Posterior vena cava (tissue), 2 donors: ENCODE data around the gene KCNQ1. TPM values are rescaled to one million over a fixed set of nuclear protein-coding genes. Genes with fewer than 3 reads are reported as not detected.

Experiments used
- DNase-seq: peaks from one replicate; pipeline ENCODE4 v3.0.0-alpha.2; 2020; ENCODE audit warnings: low spot score
- intact Hi-C, 2 donors: fragments of 100-400 bp; cut with DNase I; formaldehyde crosslinking; loops; one replicate each; pipeline versions ENCODE4 v1.14.1 to v1.14.2; 2022 to 2023
- total RNA-seq, 2 donors: library from RNA; stranded (reverse); fragmentation: NEBNext Ultra II Directional; extraction: Animal tissue kit (Norgen Biotek cat#: 25700); gene quantifications; one replicate each; pipeline ENCODE4 v1.2.1, GENCODE V29; 2021
- donor health status: DM: yes; HTN: yes; CAD: no.
- donor health status: DM: yes; HTN: yes; CAD: no.

Gene KCNQ1
- total RNA-seq, 2 donors from 2014 or later, result 4.7 to 7.2 TPM

DNA sequence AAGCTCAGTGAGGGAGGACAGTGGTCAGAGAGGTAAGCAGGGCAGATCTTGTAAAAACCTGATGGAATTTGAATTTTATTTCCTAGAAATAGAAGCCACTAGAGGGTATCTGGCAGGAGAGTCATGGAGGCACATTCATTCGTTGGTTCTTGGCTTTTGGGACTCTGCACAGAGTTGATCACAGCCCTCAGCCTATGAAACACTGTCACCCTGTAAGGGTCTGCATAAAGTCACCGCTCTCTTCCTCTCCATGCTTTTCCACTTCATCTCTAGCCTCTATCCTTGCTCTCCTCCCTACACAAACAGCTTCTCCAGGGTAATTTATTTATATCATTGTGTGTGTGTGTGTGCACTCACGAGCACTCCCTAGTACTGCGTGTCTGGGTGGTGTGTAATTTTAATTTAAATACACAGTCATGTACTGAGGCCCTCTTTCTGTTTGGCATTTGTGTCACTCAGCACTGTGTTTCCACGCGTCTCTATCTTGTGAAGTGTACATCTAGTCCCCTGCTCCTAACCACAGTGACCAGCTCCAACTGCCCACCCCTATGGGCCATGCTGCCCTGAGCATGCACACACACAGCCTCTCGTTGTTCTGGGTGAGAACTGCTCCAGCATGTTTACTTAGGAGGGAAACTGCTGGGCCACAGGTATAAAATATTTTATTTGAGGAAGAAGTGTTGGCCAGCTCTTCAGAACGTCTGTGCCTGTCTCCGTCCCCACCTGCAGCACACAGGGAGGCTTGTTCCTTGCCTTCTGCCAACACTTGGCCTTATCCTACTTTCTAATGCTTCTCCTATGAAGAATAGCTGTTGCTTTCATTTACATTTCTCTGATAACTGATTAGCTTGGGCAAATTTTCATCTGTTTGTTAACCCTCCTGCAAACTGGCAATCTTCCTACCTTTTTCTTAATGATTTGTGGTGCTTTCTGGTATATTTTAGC is 250.5 kb downstream of the KCNQ1 start:
- intact Hi-C loops, result loop anchor here in 1 of 2 donors (5.0 kb wide), 1 partner anchor 108 kb away; no protein-coding TSS in a partner anchor
- no peak for DNase-seq

DNA sequence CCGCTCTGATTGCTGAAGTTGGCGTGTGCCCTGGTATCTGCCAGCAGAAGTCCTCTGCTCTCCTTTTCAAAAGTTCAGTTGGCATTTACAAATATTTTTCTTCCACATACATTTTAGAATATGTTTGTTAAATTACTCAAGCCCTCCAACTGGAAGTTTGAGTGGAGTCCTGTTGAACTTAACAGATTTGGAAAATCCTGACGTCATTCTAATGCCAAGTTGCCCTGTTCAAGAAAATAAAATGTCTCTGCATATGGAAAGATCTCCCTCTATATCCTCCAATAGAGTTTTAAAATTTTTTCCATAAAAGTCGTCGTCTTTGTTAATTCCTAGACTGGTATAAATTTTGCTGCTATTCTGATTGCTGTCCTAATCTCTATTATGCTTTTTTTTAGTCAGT is 251.6 kb downstream of the KCNQ1 start:
- intact Hi-C loops, result loop anchor here in 1 of 2 donors (5.0 kb wide), 1 partner anchor 109 kb away; no protein-coding TSS in a partner anchor
- no peak for DNase-seq

DNA sequence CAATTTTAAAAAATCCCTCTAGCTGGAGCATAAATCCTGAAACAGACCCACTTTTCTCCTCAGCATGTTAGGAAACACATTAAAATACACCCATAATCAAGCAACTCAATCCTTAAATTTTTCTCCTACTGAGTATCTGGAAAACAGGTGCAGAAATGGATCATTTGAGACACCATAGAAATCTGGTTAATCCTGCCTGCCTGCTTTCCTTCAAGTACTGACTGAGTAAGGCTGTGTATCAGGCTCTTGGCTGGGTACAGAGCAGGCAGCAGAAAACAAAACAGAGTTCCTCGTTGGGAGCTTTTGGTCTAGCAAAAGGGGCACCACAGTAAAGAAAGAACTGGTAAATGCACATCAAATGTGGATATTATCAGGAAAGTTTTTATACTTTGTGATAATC is 253.1 kb downstream of the KCNQ1 start:
- intact Hi-C loops, result loop anchor here in 1 of 2 donors (5.0 kb wide), 1 partner anchor 111 kb away; no protein-coding TSS in a partner anchor
- no peak for DNase-seq

DNA sequence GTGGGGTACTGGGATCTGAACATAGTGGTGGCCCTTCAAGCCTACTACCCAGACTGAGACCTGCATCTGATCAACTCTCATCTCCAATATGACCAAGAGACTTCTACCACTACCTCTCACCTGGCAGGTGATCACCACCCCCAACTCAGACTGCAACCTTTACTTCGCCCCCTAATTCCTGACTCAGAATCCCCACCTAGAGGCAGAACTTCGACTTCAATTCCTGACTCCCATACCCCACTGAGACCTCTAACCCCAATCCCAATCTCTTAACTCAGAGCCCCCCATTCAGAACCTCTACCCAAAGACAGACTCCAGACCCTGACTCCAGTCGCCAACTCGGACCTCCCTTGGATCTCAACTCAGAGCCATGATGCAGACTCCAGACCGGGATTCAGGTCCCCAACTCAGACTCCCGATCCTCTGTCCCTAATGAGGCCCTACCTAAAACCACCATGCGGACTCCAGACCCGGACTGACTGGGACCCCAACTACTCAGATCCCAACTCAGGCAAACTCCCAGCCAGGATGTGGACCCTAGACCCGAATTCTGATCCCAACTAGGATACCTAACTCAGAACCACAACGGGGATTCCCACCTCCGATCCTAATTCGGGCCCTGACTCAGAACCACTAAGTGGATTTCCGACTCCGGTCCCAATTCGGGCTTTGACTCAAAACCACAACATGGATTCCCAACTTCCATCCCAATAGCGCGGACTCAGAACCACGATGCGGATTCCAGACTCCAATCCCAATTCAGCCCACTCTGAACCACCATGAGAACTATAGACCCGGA is 253.8 kb downstream of the KCNQ1 start:
- intact Hi-C loops, result loop anchor here in 1 of 2 donors (5.0 kb wide), 1 partner anchor 111 kb away; no protein-coding TSS in a partner anchor
- peak; percentile 58 for DNase-seq

DNA sequence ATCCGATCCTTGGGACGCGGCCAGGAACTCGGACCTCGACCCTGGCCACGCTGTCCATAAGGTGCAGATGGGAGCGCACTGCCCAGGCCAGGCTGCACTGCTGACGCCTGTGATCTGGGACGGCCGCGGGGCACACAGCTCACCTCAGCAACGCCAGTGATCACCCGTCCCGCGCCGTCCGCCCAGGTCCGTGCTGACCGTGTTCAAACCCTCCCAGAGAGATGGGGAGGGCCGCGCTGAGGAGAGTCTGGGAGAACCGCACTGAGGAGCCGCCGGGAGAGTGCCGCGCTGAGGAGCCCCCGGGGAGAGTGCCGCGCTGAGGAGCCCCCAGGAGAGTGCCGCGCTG is 254.3 kb downstream of the KCNQ1 start:
- intact Hi-C loops, result loop anchor here in 1 of 2 donors (5.0 kb wide), 1 partner anchor 112 kb away; no protein-coding TSS in a partner anchor
- peak; percentile 82 for DNase-seq

DNA sequence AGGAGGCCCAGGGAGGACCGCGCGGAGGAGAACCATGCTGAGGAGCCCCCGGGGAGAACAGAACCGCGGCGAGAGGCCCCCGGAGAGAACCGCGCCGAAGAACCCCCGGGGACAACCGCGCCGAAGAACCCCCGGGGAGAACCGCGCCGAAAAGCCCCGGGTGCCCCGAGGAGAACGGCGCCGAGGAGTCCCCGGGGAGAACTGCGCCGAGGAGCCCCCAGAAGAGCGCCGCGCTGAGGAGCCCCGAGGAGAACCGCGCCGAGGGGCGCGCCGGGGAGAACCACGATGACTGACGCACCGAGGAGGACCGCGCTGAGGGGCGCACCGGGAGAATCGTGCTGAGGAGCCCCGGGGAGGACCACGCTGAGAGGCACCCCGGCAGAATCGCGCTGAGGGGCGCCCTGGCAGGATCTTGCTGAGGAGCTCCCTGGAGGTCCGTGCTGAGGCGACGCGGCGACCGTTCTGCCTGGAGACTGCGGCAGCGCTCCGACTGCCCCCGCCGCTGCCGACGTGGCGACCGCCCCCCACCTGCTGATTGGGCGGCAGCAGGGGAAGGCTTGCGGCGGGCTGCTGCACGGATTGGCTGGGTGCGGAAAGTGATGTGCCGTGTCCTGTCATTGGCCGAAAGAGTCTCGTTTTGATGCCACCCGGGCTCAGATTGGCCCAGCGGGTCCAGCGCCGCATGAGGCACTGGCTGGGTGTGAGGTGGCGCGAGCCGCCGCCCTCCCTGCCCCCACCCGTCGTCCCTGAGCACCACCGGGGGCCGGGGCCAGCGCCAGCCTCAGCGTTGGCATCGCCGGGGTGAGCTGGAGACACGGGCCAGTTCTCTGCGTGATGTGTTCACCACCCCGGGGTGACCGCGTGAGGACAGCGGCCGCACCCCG is 255.0 kb downstream of the KCNQ1 start, which contains the start of gene KCNQ1OT1:
Gene KCNQ1OT1 (minus strand): TSS at position 464 of the 884 bp plus-strand sequence.
- intact Hi-C loops, result loop anchor here in 1 of 2 donors (5.0 to 10.0 kb wide), 2 partner anchors 112 to 185 kb away; partner anchors contain the start of gene CDKN1C
- peak; percentile 96 for DNase-seq

DNA sequence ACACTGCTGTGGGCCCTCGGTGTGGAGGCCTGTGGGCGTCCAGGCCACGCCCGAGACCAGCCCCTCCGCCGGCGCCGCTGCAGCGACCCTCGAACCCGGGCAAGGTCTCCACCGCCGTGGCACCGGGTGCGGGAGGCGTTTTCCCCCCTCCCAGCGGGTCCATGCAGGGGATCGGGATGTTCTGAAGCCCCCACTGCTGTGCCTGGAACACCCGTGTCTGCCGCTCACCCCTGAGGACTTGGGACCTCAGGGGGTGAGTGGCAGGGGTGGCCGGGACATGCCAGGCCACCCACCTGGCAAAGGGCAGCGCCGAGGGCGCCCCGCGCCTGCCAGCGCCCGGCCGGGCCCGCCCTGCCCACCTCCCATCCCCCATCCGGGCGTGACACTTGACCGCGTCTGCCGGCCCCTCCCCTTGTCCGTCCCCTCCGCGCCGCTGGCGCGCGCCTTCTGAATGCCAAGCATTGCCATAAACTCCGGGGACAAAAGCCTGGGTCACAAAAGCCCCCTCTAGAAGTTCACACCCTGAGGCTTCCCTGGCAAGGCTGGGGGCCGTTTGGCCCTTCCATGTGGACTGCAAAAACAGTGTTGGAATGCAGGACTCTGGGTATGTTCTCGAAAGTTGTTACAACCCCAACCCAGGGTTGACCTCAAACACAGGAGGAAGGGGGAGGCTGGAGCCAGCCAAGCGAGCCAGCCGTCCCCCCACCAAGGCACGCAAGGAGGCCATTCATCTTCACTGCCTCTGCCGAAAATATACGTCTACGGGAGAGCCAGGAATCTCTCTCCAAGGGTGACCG is 255.8 kb downstream of the KCNQ1 start:
- DNase-seq, result peak; percentile 91
- intact Hi-C loops, result loop anchor here in 1 of 2 donors (10.0 kb wide), 1 partner anchor 184 kb away; the partner anchor contains the start of gene CDKN1C

DNA sequence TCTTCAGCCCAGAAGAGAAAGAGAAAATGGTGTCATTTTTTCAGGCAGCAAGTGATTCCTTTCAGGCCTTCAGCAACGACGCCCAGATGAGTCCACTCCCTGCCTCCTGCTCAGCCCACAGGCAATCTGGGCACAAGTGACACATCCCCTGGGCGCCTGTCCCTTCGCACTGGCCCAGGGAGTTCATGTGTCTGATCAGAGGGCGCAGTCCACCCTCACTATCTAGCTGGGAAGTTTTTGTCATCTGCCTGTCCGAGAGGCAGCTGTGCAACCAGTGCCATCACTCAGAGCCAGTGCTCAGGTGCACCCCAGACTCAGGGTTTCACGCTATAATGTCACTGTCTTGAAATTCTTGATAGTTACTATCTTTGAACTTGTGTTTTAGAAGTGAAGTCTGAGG is 256.4 kb downstream of the KCNQ1 start:
- intact Hi-C loops, result loop anchor here in 1 of 2 donors (10.0 kb wide), 1 partner anchor 184 kb away; the partner anchor contains the start of gene CDKN1C
- DNase-seq, result peak; percentile 66

DNA sequence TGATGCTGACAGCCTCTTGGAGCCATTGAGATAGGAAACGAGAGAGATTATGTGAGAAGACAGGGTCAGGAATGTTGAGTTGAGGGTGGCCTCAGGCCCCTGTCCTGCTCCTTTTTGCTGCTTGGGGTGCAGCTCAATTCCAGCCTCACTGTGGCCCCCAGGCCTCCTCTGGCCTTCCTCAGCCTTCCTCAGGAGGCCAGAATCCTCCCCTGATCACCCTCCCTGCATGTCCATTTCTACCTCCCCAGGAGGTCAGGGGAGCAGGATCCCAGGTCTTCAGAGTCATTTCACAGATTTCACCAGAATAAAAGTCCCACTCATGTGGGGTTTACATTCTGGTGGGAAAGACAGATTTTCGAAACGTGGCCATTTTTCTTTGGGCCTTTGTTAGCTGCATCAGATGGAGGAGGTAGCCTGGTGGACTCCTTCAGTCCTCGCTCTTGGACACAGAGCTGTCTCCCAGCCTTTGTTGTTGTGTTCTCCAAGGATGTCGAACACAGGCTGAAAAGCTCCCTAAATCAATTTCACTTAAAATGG is 257.2 kb downstream of the KCNQ1 start:
- no peak for DNase-seq
- intact Hi-C loops, result loop anchor here in 1 of 2 donors (10.0 kb wide), 1 partner anchor 183 kb away; the partner anchor contains the start of gene CDKN1C

DNA sequence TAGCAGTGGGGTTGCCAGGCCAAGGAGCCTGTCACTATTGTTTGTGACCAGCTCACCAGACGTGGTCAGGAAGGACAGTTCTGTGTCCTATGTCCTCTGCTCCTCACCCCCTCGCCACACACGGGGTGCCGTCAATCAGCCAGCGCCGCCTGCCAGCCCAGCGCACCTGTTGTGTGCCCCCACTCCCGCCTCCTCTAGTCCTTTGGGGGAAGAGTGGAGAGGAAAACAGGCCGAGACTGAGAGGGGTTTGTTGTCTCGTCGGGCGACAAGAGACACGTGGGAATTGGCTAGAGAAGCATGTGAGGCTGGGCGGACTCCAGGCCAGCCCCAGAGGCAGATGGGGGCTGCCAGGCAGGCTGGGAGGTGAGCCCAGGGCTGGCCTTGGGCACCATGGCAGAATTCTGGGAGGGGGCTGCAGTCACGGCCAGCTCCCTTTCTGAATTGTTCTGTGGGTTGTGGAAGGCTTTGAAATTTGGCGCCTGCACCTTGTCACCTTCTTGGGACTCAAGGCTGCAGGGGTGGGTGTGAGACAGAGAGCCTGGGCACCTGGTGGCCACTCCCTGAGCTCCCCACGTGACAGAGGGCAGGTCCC is 258.1 kb downstream of the KCNQ1 start:
- no peak for DNase-seq
- intact Hi-C loops, result loop anchor here in 1 of 2 donors (10.0 kb wide), 1 partner anchor 182 kb away; the partner anchor contains the start of gene CDKN1C

DNA sequence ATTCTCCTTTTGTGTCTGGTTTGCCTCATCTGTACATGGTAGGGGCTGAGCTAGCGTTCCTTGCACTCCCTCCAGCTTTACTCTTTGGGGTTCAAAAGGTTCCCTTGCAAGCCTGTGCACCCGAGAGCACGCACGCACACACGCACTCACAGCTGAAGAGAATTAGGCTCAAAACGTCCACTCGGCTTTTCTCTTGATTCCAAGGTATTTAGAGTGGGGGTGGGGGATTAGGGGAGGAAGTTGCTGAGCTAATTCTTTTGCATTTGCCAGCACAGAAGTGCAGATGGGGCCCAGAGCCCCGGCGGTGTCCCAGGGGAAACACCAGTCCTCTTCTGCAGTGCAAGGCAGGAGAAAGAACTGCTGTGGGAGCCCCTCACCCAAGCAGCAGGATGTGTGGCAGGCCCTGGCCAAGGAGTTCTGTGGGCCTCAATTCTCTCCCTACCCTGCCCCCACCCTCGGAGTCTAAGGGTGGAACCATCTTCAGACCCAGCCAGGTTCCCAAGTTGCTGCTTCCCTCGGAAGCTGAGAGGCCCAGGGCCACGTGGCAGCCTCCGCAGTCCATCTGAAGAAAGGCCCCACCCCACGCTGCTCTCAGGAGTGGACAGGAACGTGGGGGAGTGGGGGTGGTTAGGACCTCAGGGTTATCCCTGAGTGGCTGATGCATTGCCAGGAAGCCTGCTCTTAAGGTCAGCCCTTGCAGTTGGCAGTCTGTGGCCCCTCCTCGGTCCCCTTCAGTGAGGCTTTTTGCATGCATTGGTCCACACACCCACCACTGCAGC is 258.7 kb downstream of the KCNQ1 start:
- intact Hi-C loops, result loop anchor here in 1 of 2 donors (10.0 kb wide), 1 partner anchor 181 kb away; the partner anchor contains the start of gene CDKN1C
- peak; percentile 73 for DNase-seq

DNA sequence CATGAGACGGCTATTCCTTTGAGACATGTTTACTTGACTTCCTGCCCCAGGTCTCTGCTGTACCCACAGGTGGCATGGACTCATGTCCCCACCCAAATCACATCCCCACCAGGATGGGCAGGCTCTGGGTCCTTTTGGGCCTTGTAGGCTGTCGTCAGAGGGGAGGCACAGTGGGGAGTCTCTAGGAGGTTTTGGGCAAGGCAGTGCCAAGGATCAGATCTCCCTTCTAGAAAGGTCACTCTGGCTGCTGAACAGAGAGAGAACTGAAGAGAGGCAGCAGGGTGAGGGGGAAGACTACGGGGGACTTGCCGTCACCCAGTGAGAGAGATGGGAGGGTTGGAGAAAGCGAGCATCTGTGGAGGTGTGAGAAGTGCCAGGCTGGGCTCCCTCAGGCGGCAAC is 259.5 kb downstream of the KCNQ1 start:
- intact Hi-C loops, result loop anchor here in 1 of 2 donors (10.0 kb wide), 1 partner anchor 180 kb away; the partner anchor contains the start of gene CDKN1C
- peak; percentile 68 for DNase-seq

DNA sequence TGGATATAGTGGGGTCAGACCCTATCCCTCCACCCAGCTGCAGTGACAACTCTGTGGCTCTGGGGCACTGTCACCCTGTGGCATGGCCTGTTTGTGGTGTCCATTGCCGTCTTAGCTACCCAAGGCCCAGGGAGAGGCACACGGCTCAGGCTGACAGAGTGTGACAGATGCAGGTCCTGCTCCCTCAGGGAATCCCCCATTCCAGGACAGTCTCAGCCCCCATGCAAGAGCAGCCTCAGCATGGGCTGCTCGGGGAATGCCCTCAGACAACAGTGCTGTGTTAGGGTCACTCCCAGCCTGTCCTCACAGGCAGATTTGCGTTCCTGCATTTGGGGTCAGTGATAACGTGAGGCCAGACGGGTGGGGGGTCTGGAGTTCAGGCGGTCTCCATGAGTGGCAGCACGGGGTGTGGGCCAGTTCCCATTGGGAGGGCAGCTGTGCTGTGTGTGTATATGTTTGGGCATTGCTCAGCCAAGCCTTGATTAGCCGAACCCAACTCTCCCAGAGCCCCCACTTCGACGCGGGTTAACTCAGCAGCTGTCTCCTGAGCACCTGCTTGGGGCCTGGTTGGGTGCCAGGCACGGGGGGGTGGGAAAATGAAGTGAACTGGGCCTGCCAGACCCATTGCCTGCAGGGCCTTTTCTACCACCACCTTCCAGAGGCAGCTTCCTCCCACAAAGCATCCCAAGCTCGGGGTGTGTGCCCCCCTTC is 260.2 kb downstream of the KCNQ1 start:
- peak; percentile 58 for DNase-seq
- intact Hi-C loops, result loop anchor here in 1 of 2 donors (10.0 kb wide), 1 partner anchor 180 kb away; the partner anchor contains the start of gene CDKN1C

DNA sequence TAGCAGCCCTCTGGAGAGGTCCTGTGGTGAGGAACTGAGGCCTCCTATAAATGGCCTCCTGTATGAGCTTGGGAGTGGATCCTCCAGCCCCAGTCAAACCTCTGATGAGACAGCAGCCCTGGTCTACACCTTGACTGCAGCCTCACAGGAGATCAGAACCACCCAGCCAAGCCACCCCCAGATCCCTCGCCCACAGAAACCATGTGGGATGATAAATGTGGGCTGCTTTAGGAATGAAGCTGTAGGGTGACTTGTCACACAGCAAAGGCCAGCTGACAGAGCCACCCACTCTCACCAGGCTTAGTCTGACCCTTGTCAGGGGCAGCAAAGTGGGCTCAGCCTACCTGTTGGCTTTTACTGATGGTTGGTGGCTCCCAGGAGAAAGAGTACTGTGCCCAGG is 261.5 kb downstream of the KCNQ1 start:
- peak; percentile 61 for DNase-seq
- intact Hi-C loops, result loop anchor here in 1 of 2 donors (10.0 kb wide), 1 partner anchor 178 kb away; the partner anchor contains the start of gene CDKN1C

DNA sequence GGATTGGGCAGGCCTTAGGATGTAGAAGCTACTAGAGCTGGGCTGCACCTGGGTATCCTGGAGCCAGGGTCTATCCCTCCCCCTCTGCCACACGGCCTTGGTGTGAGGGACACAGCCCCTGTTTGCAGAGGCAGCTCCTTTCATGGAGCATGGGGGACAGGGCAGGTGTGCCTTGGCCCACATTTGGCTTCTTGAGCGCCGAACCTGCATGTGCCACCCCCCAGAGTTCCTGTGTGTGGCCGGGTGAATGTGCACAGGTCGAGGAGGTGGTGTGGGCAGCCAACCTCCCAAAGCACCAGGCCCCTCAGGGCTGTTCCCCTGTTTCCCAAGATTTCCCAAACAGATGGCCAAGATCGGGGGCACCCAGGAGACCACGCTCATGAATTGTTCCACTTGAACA is 262.9 kb downstream of the KCNQ1 start:
- DNase-seq, result peak; percentile 75
- intact Hi-C loops, result loop anchor here in 1 of 2 donors (10.0 kb wide), 1 partner anchor 177 kb away; the partner anchor contains the start of gene CDKN1C
